SIG-M5 treated with dmso at 0.1 percent for 504 hours (cell line): ENCODE data around the gene PPP2R5D.
A peak's percentile ranks its signal among the peaks of the same experiment; 100 is the strongest.
"Not testable (repeated sequence)": the region's sequence is repeated elsewhere in the genome, so short reads cannot be mapped to it uniquely, and the experiment has no call there.

Experiments
- DNase-seq: peaks from one replicate; lab custom pipeline; 2025; ENCODE audit not compliant: unreplicated experiment; lab: John Stamatoyannopoulos, UW

PPP2R5D gene

DNA sequence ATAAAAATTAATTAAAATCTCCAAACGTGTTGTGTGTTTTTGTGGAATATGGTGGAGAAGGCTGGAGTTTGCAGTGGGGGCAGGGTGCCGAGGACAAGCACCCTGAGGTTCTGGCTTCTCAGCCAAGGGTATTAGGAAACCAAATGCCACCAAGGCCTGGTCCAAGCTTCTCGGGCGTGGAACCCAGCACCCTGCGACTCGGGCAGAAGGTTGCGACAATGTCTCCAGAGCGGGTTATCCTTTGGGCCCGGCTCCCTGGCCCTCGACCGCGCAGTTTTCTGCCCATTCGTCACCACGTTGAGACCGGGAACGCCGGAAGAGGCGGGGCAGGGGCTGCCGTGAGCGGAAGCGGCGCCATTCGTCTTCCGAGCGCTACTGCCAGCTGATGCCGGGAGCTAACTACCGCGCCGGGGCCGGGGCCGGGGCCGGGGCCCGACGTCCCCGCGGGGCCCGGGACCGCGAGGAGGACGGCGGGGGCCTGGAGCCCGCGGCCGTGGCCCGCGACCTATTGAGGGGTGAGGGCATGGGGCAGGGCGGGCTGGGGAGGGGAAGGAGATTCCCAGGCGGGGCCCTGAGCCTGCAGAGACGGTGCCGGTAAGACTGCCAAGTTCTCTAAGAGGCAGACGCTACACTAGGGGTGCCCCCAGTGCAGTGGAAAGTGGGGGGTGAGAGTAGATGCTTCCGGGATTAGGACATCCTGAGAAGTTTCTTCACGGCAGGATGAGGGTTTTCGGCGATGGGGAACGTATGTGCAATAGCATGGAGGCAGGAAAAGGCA, 37.1 kb downstream of the PPP2R5D start, which contains the start of gene RRP36:
RRP36 (plus strand) TSS at position 354 of the 778 bp plus-strand sequence; CDS start at position 386, 32 bp downstream.
- DNase-seq: peak; percentile 46

GRCh38 chr6:43024436-43024835, 40.1 kb downstream of the PPP2R5D start:
- DNase-seq: no peak

GRCh38 chr6:43026365-43026764, 42.0 kb downstream of the PPP2R5D start:
- no peak for DNase-seq

- DNase-seq: no peak
Observed at GRCh38 chr6:43029120-43029519, 44.8 kb downstream of the PPP2R5D start.

- no peak for DNase-seq
Observed at GRCh38 chr6:43032326-43032725, 48.0 kb downstream of the PPP2R5D start.

DNA sequence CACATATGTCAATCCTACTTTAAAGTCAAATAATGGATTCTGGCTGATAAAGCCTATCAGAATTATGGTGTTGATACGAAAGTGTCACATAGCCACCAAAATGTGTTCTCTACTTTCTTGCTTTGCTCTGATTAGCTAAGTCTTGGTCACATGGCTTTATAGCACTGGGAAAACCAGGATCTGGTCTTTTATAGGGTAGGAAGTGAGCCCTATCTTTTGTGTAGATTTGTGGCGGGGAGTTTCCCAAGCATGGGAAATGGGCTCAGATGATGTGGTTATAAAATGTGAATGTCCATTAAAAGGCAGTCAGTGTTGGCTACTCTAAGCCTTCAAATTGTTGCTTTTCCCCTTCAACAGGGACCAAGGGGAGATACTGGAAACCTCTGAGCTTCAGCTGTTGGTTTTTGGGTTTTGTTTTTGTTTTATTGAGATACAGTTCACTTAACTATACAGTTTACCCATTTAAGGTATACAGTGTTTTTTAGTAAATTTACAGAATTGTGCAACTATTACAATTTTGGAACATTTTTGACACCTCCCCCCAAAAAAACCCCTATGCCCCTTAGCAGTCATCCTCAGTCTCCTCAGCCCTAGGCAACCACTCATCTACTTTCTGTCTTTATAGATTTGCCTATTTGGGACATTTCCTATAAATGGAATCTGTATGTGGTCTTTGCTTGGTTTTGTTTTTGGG, 49.3 kb downstream of the PPP2R5D start:
- DNase-seq: no peak

DNA sequence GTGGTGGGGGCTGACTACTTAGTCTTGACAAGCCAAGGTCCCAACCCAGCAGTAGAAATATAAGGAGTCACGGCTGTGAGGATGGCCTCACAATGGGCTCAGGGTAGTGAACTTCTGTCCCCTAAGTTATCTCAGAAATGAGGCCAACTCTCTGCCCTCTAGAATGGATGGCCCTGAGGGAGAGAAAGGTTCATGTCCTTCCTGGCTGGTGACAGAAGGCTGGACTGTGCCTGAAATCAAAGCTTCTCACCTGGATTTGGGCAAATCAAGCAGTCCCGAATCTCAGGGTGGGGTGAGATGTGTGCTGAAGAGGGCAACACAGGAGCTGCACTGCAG, 49.8 kb downstream of the PPP2R5D start:
- no peak for DNase-seq

DNA sequence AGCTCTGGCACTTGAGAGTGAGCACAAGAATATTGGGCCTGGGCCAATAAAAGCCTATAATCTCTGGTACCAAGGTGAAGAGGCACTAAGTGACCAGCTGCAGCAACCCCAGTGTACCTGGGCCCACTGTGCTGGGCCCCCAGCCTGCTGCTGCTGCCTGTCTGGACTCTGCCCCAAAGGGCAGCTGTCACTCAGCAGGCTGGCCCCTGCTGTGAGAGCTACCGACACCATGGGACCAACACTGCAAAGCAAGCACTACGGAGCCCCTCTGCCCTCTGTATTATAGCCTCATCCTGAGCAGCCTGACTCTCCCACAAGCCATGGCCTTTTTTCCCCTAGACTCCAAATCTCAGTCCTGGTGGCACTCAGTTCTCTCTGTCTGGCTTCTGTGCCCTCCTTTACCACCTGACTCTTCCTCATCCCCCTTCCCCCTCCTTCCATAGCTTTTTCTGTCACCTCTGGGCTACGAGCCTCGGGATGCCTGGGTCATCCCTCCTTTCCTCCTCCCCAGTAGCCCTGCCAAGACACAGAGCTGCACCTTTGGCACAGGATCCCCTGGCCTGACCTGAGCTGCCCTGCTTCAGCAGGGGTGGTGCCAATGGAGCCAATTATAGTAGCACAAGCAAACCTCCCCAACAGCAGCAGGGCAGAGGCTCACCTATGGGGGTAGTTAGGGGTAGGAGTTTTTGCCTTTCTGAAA, 51.3 kb downstream of the PPP2R5D start:
- no peak for DNase-seq

- no peak for DNase-seq
Observed at GRCh38 chr6:43036712-43037111, 52.3 kb downstream of the PPP2R5D start.

DNA sequence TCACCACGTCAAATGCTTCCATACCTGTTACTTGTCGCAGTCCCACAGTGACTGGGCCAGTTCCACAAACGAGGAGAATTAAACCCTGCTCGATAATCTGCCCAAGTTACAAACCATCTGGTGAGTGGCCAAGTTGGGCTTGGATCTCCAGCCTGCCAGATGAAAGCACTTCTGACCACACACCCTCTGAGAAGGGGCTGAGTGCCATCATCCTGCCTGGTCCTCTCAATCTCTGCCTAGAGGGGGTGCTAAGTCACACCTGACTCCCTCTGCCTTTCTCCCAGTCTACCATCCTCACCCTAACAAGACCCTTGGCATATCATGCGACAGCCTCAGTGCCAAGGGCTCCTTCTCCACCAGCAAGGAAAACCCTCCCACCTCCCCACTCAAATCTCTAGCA, 52.8 kb downstream of the PPP2R5D start:
- DNase-seq: no peak

GRCh38 chr6:43037706-43038105, 53.3 kb downstream of the PPP2R5D start:
- no peak for DNase-seq

DNA sequence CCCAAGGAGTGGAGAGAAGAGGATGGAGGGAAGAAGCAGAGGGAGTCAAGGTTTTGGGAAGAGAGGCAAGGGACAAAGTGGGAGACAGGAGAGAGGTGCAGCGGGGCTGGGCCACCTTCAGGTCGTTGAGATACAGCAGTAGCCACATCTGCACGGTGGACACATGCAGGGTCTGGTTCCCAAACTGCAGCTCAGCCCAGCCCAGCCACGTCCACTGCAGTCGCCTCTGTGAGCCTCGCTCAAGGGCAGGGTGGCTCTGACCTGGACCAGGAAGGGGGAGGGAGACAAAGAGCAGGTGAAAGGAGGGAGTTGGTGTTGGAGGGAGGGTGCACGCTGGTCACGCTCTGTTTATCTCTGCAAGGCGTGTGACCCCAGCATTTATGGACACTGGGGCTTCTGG, 54.4 kb downstream of the PPP2R5D start:
- DNase-seq: no peak

GRCh38 chr6:43040542-43041257, 56.3 kb downstream of the PPP2R5D start:
- no peak for DNase-seq

DNA sequence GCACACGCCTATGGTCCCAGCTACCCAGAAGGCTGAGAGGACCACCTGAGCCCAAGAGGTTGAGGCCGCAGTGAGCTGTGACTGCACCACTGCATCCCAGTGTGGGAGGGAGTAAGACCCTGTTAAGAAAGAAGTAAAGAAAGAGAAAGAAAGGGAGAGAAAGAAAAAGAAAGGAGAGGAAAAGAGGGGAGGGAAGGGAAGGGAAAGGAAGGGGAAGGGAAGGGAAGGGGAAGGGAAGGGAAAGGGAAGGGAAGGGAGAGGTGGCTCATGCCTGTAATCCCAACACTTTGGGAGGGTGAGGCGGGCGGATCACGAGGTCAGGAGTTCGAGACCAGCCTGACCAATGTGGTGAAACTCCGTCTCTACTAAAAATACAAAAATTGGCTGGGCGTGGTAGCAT, 57.1 kb downstream of the PPP2R5D start:
- DNase-seq: not testable (repeated sequence)

DNA sequence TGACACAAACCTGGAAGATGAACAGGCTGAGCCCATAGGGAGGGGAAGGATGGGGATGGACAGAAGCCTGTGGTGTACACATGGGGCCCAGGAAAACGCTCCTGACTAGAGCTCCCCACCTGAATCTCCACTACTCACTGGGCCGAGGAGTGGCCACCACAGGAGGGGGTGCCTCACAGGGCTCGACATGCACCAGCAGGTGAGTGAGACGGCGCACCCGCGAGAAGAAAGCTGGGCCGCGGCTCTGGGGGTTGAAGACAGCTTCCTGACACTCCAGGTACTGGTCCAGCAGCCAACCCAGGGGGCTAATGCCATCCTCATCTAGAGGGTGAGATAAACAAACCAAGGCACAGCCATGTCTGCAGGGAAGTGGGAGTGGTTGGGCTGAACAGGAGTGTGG, 58.9 kb downstream of the PPP2R5D start:
- no peak for DNase-seq

DNA sequence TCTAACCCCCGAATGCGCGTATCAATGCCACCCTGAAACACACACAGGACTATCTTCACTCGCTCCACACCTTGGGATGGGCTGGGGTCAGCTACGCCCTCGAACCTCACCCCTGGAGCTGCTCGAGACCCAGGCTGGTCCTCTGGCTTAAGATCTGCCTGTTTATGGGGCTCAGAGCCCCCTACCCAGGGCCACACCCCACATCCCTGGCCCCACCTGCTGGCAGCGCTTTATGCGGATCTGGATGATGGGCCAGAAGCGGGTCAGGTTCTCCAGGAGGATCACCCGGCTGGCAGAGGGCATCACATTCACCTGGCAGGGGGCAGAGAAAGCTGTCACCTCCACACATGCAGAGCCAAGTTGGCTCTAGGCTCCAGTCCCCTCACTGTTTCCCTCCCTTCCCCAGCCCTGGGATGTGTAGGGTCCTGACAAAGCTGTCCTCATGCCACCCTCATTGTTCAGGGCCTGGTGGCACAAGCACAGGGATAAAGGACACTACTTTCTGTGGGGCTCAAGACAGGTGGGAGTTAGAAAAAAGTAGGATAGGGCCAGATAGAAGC, 61.1 kb downstream of the PPP2R5D start:
- no peak for DNase-seq

- DNase-seq: no peak
Observed at GRCh38 chr6:43047998-43048397, 63.6 kb downstream of the PPP2R5D start.

DNA sequence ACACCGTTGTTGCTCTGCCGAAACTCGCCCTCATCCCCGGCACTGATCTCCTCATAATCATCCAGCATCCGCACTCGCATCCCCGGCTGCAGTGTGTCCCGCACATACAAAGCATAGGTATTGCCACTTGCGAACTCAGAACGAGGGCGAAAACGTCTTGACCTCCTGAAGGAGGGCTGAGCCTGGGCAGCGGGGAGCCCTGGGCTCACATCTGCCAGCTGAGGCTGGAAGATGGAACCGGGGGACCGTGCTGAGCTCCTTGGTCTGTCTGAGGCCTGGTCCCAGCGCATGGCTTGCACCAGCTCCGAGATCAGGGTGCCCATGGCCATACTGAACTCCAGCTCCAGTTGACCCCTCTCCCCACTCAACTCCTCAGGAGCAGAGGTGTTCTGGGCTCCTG, 66.6 kb downstream of the PPP2R5D start:
- no peak for DNase-seq

DNA sequence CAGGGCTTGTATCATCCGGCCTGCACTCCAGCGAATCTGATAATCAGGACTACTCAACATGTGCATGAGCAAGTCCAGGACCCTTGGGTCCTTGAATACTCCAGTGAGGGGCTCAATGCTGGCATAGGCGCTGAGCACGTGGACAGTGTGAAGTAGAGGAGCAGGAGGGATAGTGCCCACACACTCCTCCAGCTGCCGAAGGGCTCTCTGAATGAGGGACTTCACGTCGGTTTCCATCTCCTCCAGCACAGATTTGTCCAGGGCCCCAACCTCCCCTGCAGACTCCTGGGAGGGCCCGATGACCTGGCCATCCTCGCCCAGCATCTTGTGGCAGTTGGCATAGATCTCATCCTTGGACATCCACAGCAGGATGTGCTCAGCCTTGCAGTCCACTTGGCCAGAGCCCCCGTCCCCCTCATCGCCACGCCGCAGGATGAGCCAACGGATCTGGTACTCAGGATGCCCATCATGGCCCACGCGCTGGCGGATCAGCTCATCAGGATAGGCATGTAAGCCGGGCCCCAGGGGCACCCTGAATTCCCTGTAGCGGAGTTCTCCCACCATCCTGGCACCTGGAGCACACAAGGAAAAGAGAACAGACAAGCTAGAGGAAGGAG, 68.0 kb downstream of the PPP2R5D start:
- DNase-seq: no peak

GRCh38 chr6:43052842-43053544, 68.6 kb downstream of the PPP2R5D start:
- DNase-seq: peak; percentile 17
